Endodermal cell (in vitro differentiated cells): ENCODE measurements around the gene TTC31. TPM values are rescaled to one million over a fixed set of nuclear protein-coding genes. Genes with fewer than 3 reads are reported as not detected.

Experiments used
- DNase-seq: peaks from one replicate; pipeline ENCODE4 v3.0.0-alpha.2; 2017
- H3K27ac ChIP-seq: 2 replicates; pipeline ENCODE4 v1.5.1; 2013; ENCODE audit warnings: mild to moderate bottlenecking, low read depth, low read length, moderate library complexity
- H3K27me3 ChIP-seq: 2 replicates; pipeline ENCODE4 v1.6.1; 2013; ENCODE audit warnings: mild to moderate bottlenecking, low read length, moderate library complexity; ENCODE audit not compliant: insufficient read depth, control insufficient read depth, poor library complexity, severe bottlenecking
- H3K36me3 ChIP-seq: 2 replicates; pipeline ENCODE4 v1.7.0; 2013; ENCODE audit warnings: mild to moderate bottlenecking, low read length, moderate library complexity; ENCODE audit not compliant: control insufficient read depth, insufficient read depth
- H3K4me1 ChIP-seq: one replicate; pipeline ENCODE4 v1.7.0; 2013; ENCODE audit warnings: low read length; ENCODE audit not compliant: control insufficient read depth, insufficient read depth
- H3K4me3 ChIP-seq: 2 replicates; pipeline ENCODE4 v1.5.1; 2013; ENCODE audit warnings: mild to moderate bottlenecking, low read length, moderate library complexity
- H3K9ac ChIP-seq: 2 replicates; pipeline ENCODE4 v1.6.1; 2013; ENCODE audit warnings: mild to moderate bottlenecking, low read length, moderate library complexity; ENCODE audit not compliant: poor library complexity, severe bottlenecking; ENCODE audit errors: extremely low read depth
- H3K9me3 ChIP-seq: 2 replicates; pipeline ENCODE4 v1.6.1; 2013; ENCODE audit warnings: mild to moderate bottlenecking, low read length, moderate library complexity; ENCODE audit not compliant: control insufficient read depth
- H3K27ac Mint-ChIP-seq: 2 replicates; pipeline ENCODE4 v1.8.0; 2020; ENCODE audit warnings: mixed read lengths
- H3K27me3 Mint-ChIP-seq: 2 replicates; pipeline ENCODE4 v1.8.0; 2021; ENCODE audit warnings: mild to moderate bottlenecking, mixed read lengths; ENCODE audit not compliant: insufficient read depth
- H3K36me3 Mint-ChIP-seq: 2 replicates; pipeline ENCODE4 v1.8.0; 2020; ENCODE audit warnings: low read depth, mixed read lengths
- H3K4me1 Mint-ChIP-seq: 2 replicates; pipeline ENCODE4 v1.8.0; 2020; ENCODE audit warnings: mixed read lengths
- H3K4me3 Mint-ChIP-seq: 2 replicates; pipeline ENCODE4 v1.8.0; 2020; ENCODE audit warnings: mild to moderate bottlenecking, moderate library complexity, mixed read lengths
- H3K9me3 Mint-ChIP-seq: 2 replicates; pipeline ENCODE4 v1.8.0; 2020; ENCODE audit warnings: mild to moderate bottlenecking, mixed read lengths
- CTCF ChIP-seq: fragments of 200-600 bp; sonication (generic); conservative IDR thresholded peaks from 2 replicates; pipeline ENCODE4 v1.5.0; 2021; ENCODE audit warnings: antibody characterized with exemption, mild to moderate bottlenecking
- WGBS, 2 experiments: methylation state at CpG; one replicate each; pipeline versions ENCODE4 v1.1.5 to v1.1.7; 2013; ENCODE audit warnings: missing lambda C conversion rate in 2 of 2, mixed read lengths in 1 of 2; ENCODE audit not compliant: insufficient coverage in 1 of 2, insufficient read length in 1 of 2; 5-methylcytosine and 5-hydroxymethylcytosine counted together
- total RNA-seq, 2 donors: library from RNA; stranded (reverse); fragmentation: NEBNext Ultra II Directional in 1 of 2; extraction: Animal tissue kit (Norgen Biotek cat#: 25700) in 1 of 2; gene quantifications; 2 replicates in 1 of 2; 3 replicates in 1 of 2; pipeline ENCODE4 v1.2.1, GENCODE V29; 2021

Gene TTC31
- total RNA-seq, 2 donors from 2014 or later: 31.5 to 32.4 TPM

- H3K36me3 ChIP-seq: no peaks in the 10 kb centered on the region
- H3K4me3 ChIP-seq: no peak overlapping the region
- H3K4me1 ChIP-seq: peaks cover 3% of the 10 kb centered on the region
- H3K27me3 ChIP-seq: peaks cover 100% of the 10 kb centered on the region
- H3K4me1 Mint-ChIP-seq: peaks cover 9% of the 10 kb centered on the region
- H3K4me3 Mint-ChIP-seq: no peak overlapping the region
- no peak overlapping the region for H3K27ac Mint-ChIP-seq
- H3K27ac ChIP-seq: no peak overlapping the region
- peaks cover 9% of the 10 kb centered on the region for H3K9me3 Mint-ChIP-seq
- H3K9ac ChIP-seq: no peak overlapping the region
- peaks cover 96% of the 10 kb centered on the region for H3K27me3 Mint-ChIP-seq
- H3K9me3 ChIP-seq: peaks cover 9% of the 10 kb centered on the region
- no peak for TF ChIP-seq CTCF
- H3K36me3 Mint-ChIP-seq: peaks cover 2% of the 10 kb centered on the region
- 89% methylated on average over 13 of the region's 13 CpGs for WGBS, 2 experiments
- no peak for DNase-seq
These were observed 33.8 kb downstream of the TTC31 start for GRCh38 chr2:74516650-74517049.

- Histone ChIP-seq H3K36me3 (peaks cover 18% of the 10 kb centered on the region), H3K4me1 (no peaks in the 10 kb centered on the region), H3K27ac (no peak overlapping the region), H3K9me3 (no peaks in the 10 kb centered on the region), H3K4me3 (no peak overlapping the region), H3K9ac (no peak overlapping the region), H3K27me3 (peaks cover 67% of the 10 kb centered on the region)
- no peaks in the 10 kb centered on the region for H3K4me1 Mint-ChIP-seq
- no peak overlapping the region for H3K27ac Mint-ChIP-seq
- no peak for TF ChIP-seq CTCF
- peaks cover 66% of the 10 kb centered on the region for H3K27me3 Mint-ChIP-seq
- 88 to 90% methylated on average over 3 of the region's 3 CpGs for WGBS, 2 experiments
- DNase-seq: no peak
- H3K4me3 Mint-ChIP-seq: no peak overlapping the region
- H3K36me3 Mint-ChIP-seq: peaks cover 15% of the 10 kb centered on the region
- no peaks in the 10 kb centered on the region for H3K9me3 Mint-ChIP-seq
These were observed 39.6 kb downstream of the TTC31 start for GRCh38 chr2:74522516-74522915.

GRCh38 chr2:74524005-74524404 lies 41.1 kb downstream of the TTC31 start:
- no peak for TF ChIP-seq CTCF
- Mint-ChIP-seq H3K9me3 (no peaks in the 10 kb centered on the region), H3K4me3 (no peak overlapping the region), H3K27me3 (peaks cover 51% of the 10 kb centered on the region), H3K36me3 (peaks cover 21% of the 10 kb centered on the region), H3K4me1 (peaks cover 4% of the 10 kb centered on the region), H3K27ac (no peak overlapping the region)
- H3K9ac ChIP-seq: no peak overlapping the region
- WGBS, 2 experiments: 89 to 98% methylated on average over 6 to 9 of the region's 9 CpGs
- peaks cover 26% of the 10 kb centered on the region for H3K36me3 ChIP-seq
- no peaks in the 10 kb centered on the region for H3K4me1 ChIP-seq
- no peaks in the 10 kb centered on the region for H3K9me3 ChIP-seq
- no peak overlapping the region for H3K4me3 ChIP-seq
- no peak for DNase-seq
- H3K27ac ChIP-seq: no peak overlapping the region
- peaks cover 52% of the 10 kb centered on the region for H3K27me3 ChIP-seq
